ENCODE measurements around the gene MITF.

DNA sequence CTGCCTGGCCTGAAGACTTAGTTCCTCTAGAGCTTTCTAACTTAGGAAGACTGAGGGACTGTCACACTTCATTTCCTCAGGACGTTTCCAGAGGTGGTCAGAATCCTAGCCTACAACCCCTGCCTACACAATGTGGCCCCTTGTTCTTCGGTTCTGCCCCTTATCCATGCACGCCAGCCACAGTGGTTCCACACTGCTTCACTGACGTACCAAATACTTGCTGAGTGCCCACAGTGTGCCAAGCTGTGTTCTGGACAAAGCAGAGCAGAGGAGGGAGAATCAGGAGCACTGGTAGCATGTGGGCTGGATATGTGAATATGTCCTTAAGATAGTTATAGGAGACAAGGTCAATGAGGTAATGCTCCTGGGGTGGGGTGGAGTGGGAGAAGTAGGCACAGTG is 189.8 kb downstream of the MITF start:
- TF ChIP-seq POLR2AphosphoS5 (IDR thresholded peaks at IDR 0.05) (no peak), POLR2A (IDR thresholded peaks at IDR 0.05) (no peak)
- TF ChIP-seq, protein P1, sequence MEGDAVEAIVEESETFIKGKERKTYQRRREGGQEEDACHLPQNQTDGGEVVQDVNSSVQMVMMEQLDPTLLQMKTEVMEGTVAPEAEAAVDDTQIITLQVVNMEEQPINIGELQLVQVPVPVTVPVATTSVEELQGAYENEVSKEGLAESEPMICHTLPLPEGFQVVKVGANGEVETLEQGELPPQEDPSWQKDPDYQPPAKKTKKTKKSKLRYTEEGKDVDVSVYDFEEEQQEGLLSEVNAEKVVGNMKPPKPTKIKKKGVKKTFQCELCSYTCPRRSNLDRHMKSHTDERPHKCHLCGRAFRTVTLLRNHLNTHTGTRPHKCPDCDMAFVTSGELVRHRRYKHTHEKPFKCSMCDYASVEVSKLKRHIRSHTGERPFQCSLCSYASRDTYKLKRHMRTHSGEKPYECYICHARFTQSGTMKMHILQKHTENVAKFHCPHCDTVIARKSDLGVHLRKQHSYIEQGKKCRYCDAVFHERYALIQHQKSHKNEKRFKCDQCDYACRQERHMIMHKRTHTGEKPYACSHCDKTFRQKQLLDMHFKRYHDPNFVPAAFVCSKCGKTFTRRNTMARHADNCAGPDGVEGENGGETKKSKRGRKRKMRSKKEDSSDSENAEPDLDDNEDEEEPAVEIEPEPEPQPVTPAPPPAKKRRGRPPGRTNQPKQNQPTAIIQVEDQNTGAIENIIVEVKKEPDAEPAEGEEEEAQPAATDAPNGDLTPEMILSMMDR (IDR thresholded peaks at IDR 0.05 in 8 of 11, conservative IDR thresholded peaks at IDR 0.05 in 3 of 11): no peak

Data from spleen (tissue), 7 donors.